ENCODE measurements around the gene NRG3.

The NRG3 gene

GRCh38 chr10:82515256-82515655 is 640.3 kb downstream of the NRG3 start:
- no peaks in the 10 kb centered on the region for H3K36me3 Mint-ChIP-seq
- H3K9me3 Mint-ChIP-seq (ENCODE audit: low read depth), result peaks cover 8% of the 10 kb centered on the region
- no peaks in the 10 kb centered on the region for H3K27me3 Mint-ChIP-seq
- H3K4me1 Mint-ChIP-seq (ENCODE audit: low read depth), result no peaks in the 10 kb centered on the region
- no peak overlapping the region for H3K27ac Mint-ChIP-seq
- H3K4me3 Mint-ChIP-seq, result no peak overlapping the region

DNA sequence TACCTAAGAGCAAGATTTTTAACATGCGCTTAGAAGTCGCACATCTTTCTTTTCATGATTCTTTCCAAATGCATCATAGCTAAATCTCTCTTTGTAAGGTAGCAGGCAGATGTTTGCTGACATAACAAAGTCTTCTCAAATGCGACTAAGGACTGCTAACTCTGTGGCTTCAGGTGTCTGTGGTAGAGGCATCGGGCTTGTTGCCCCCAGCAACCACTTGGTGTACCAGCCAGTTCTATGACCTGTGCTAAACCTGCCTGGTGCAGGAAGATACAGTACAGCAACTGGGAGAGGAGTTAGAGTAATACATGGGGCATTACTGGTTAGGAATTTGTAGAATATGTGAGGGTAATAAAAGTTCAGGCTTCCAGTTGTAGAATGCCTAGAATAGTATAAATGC is 654.1 kb downstream of the NRG3 start:
- Mint-ChIP-seq H3K4me1 (ENCODE audit: low read depth) (no peaks in the 10 kb centered on the region), H3K4me3 (no peak overlapping the region), H3K9me3 (ENCODE audit: low read depth) (no peaks in the 10 kb centered on the region), H3K27ac (no peak overlapping the region), H3K27me3 (no peaks in the 10 kb centered on the region), H3K36me3 (no peaks in the 10 kb centered on the region)

DNA sequence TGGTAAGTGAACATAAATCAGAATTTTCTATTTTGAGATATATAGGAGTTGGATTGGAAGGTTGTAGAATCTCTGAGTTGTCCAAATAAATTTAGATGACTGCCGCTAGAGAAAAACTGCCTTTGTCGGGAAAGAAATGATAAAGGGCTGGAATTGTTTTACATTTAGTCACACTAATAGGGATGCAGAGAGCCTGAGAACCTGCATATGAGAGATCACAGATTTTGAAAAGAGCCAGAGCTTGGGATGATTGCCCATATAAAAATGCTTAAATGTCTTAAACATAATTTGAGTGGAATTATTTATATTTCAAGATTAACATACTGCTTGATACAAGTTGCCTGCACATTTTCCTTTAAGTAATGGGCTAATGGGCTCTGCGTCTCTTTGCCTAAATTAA is 660.5 kb downstream of the NRG3 start:
- H3K36me3 Mint-ChIP-seq, result no peaks in the 10 kb centered on the region
- H3K4me1 Mint-ChIP-seq (ENCODE audit: low read depth), result no peaks in the 10 kb centered on the region
- H3K27me3 Mint-ChIP-seq, result no peaks in the 10 kb centered on the region
- H3K4me3 Mint-ChIP-seq, result no peak overlapping the region
- no peak overlapping the region for H3K27ac Mint-ChIP-seq
- no peaks in the 10 kb centered on the region for H3K9me3 Mint-ChIP-seq (ENCODE audit: low read depth)

DNA sequence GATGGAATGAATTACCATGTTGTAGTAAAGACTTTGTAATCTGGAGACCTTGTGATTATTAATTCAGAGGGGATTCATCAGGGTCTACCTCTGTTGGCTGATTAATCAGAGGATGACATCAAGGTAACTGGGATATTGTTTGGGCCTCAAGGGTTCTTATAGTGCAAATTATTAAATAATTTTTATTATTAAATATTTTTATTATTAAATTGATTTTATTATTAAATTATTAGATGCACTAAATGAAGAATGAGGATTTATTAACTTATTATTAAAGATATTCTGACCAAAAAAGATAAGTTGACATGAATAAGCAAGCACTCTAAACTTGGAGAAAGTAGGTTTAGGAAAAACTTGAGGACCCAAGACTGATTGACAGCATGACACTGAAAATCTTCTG is 661.7 kb downstream of the NRG3 start:
- Mint-ChIP-seq H3K27ac (no peak overlapping the region), H3K4me1 (ENCODE audit: low read depth) (no peaks in the 10 kb centered on the region), H3K36me3 (no peaks in the 10 kb centered on the region), H3K4me3 (no peak overlapping the region), H3K9me3 (ENCODE audit: low read depth) (no peaks in the 10 kb centered on the region), H3K27me3 (no peaks in the 10 kb centered on the region)

DNA sequence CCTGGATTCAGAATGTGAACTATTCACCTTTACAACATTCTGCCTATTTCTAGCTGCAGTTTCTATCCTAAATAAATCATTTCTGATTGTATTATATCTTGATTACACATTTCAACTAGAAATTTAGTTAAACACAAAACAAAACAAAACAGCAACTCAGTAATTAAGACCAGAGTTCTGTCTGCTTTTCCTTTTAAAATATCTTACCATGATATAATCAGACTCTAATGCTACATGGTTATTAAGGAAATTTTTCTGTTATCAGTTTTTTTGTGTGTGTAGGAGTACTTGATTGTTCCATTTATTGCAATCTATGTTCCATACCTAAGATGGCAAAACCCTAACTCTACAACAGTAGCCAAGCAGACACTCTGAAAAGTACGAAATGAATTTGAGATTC is 663.3 kb downstream of the NRG3 start:
- Mint-ChIP-seq H3K4me1 (ENCODE audit: low read depth) (no peaks in the 10 kb centered on the region), H3K27me3 (no peaks in the 10 kb centered on the region), H3K4me3 (no peak overlapping the region), H3K36me3 (no peaks in the 10 kb centered on the region), H3K27ac (no peak overlapping the region), H3K9me3 (ENCODE audit: low read depth) (no peaks in the 10 kb centered on the region)

GRCh38 chr10:82543631-82544030 is 668.6 kb downstream of the NRG3 start:
- no peaks in the 10 kb centered on the region for H3K9me3 Mint-ChIP-seq (ENCODE audit: low read depth)
- H3K4me3 Mint-ChIP-seq, result no peak overlapping the region
- no peaks in the 10 kb centered on the region for H3K27me3 Mint-ChIP-seq
- no peaks in the 10 kb centered on the region for H3K36me3 Mint-ChIP-seq
- no peak overlapping the region for H3K27ac Mint-ChIP-seq
- H3K4me1 Mint-ChIP-seq (ENCODE audit: low read depth), result no peaks in the 10 kb centered on the region

GRCh38 chr10:82544377-82544776 is 669.4 kb downstream of the NRG3 start:
- H3K9me3 Mint-ChIP-seq (ENCODE audit: low read depth), result no peaks in the 10 kb centered on the region
- no peak overlapping the region for H3K27ac Mint-ChIP-seq
- H3K4me1 Mint-ChIP-seq (ENCODE audit: low read depth), result no peaks in the 10 kb centered on the region
- no peaks in the 10 kb centered on the region for H3K36me3 Mint-ChIP-seq
- H3K27me3 Mint-ChIP-seq, result no peaks in the 10 kb centered on the region
- no peak overlapping the region for H3K4me3 Mint-ChIP-seq

DNA sequence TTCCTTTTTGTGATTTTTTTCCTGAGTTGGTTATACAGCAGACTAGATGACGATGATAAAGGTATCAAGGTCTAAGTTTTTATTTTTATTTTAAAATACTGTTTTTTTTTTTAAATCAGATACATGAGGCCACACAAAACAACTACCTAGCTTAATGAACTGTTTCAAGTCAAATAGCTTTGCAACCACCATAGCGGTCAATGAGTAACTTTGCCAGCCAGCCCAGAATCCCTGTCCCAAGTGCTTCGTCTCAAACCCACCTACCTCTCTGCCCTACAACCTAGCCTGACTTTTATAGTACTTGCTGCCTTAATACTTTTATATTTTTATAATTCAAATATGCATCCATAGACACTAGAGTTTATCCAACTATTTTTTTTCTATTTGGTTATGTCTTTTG is 676.5 kb downstream of the NRG3 start:
- Mint-ChIP-seq H3K9me3 (ENCODE audit: low read depth) (peaks cover 3% of the 10 kb centered on the region), H3K4me3 (no peak overlapping the region), H3K36me3 (no peaks in the 10 kb centered on the region), H3K27ac (no peak overlapping the region), H3K27me3 (no peaks in the 10 kb centered on the region), H3K4me1 (ENCODE audit: low read depth) (no peaks in the 10 kb centered on the region)

DNA sequence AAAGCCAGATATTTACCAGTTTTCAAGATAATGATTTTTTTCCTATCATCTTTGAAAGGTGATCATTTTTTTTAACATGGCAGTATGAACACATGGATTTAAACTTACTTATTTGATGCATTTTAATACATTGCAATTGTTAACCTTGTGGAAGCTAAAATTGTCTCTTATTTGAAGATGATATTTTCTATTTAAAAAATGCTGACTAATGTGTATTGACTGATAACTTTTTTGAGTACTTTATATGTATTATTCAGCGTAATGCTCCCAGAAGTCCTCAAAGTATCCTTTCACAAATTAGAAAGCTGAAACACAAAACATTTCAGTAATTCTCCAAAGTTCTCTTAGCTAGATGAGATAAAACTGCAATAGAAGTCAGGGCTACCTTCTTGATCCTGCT is 677.3 kb downstream of the NRG3 start:
- Mint-ChIP-seq H3K4me3 (no peak overlapping the region), H3K36me3 (no peaks in the 10 kb centered on the region), H3K4me1 (ENCODE audit: low read depth) (no peaks in the 10 kb centered on the region), H3K27ac (no peak overlapping the region), H3K9me3 (ENCODE audit: low read depth) (peaks cover 3% of the 10 kb centered on the region), H3K27me3 (no peaks in the 10 kb centered on the region)

DNA sequence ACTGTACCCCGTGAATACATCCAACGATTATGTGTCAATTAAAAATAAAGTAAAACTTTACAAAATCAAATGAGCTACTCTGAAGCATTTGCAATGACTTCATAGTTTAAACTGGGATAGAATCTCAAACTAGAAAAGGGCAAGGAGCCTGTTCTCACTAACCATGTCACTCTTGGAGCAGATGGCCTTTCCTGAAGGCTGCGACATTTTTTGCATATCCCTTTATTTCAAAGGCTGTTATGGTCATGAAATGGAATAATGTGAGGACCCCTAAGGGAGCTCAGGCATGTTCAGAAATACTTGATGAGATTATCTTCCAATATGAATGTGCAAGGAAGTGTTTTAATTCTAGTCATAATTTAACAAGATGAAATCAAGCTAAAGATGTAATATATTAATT is 679.4 kb downstream of the NRG3 start:
- Mint-ChIP-seq H3K27me3 (no peaks in the 10 kb centered on the region), H3K4me3 (no peak overlapping the region)

GRCh38 chr10:82558014-82558607 is 683.1 kb downstream of the NRG3 start:
- peaks cover 8% of the 10 kb centered on the region for H3K9me3 Mint-ChIP-seq (ENCODE audit: low read depth)
- H3K4me1 Mint-ChIP-seq (ENCODE audit: low read depth), result no peaks in the 10 kb centered on the region
- H3K4me3 Mint-ChIP-seq, result no peak overlapping the region

More for the DNA sequence above, 679.4 kb downstream of the NRG3 start:
- H3K9me3 Mint-ChIP-seq (ENCODE audit: low read depth), result peaks cover 3% of the 10 kb centered on the region
- H3K36me3 Mint-ChIP-seq, result no peaks in the 10 kb centered on the region
- no peak overlapping the region for H3K27ac Mint-ChIP-seq
- no peaks in the 10 kb centered on the region for H3K4me1 Mint-ChIP-seq (ENCODE audit: low read depth)

DNA sequence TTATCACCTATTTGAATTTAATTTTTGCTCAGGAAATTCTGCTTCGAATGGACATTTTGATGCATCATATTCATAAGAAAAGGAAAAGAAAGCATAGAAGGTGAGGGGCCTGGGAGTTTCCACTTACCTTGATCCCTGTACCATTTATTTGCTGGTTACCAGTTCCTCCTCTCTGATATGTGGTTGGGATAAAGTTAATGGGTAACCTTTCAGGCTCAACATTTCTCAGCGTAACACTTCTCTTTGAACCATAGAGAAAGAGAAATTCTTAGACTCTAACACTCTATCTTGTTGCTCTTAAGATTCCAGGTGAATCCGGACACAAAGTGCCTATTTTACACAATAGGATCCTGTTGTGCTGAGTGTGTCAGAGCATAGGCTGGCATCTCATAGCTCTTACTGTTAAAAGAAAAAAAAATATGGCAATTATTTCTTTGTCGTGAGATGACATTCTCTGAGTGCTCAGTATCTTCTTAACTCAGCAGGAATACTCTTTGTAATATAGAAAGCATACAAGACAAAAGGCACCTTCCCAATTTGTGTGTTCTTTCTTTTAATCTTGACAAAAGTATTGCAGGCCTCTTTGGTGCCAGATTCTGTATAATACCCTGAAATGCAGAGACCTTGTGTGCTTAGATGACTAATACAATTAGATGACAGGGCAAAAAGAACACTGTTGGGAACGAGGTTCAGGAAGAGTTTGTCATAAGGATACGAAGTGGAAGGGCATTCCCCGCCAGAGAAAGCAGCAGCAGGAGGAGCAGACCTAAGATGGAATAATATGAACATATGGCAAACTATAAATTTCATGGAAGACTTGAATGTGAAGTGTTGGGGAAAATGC is 689.6 kb downstream of the NRG3 start:
- Mint-ChIP-seq H3K4me1 (ENCODE audit: low read depth) (no peaks in the 10 kb centered on the region), H3K27ac (no peak overlapping the region), H3K36me3 (no peaks in the 10 kb centered on the region), H3K4me3 (no peak overlapping the region), H3K9me3 (ENCODE audit: low read depth) (peaks cover 6% of the 10 kb centered on the region), H3K27me3 (no peaks in the 10 kb centered on the region)

More at GRCh38 chr10:82558014-82558607, 683.1 kb downstream of the NRG3 start:
- Mint-ChIP-seq H3K36me3 (no peaks in the 10 kb centered on the region), H3K27ac (no peak overlapping the region), H3K27me3 (no peaks in the 10 kb centered on the region)

DNA sequence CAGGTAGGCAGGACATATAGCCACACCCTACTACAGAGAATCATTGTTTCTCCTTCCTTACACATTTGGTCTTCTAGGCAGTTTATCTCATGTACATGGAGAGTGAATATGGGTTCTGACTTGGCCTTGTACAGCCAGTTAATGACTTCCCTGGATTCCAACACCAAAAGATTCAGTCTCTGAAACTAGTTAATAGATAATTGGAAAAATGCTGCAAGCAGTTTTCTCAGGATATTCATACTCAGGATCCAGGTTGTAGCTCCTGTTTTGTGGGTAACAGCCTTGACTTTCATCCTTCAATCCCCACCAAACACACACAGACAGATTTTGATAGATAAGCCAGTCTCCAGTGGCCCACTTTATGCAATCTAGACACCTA is 690.2 kb downstream of the NRG3 start:
- H3K9me3 Mint-ChIP-seq (ENCODE audit: low read depth), result peaks cover 12% of the 10 kb centered on the region
- no peaks in the 10 kb centered on the region for H3K4me1 Mint-ChIP-seq (ENCODE audit: low read depth)
- H3K36me3 Mint-ChIP-seq, result no peaks in the 10 kb centered on the region
- H3K4me3 Mint-ChIP-seq, result no peak overlapping the region
- no peaks in the 10 kb centered on the region for H3K27me3 Mint-ChIP-seq
- no peak overlapping the region for H3K27ac Mint-ChIP-seq

- peaks cover 7% of the 10 kb centered on the region for H3K9me3 Mint-ChIP-seq (ENCODE audit: low read depth)
- H3K4me1 Mint-ChIP-seq (ENCODE audit: low read depth), result no peaks in the 10 kb centered on the region
Observed at GRCh38 chr10:82572744-82573143, 697.8 kb downstream of the NRG3 start.

GRCh38 chr10:82574081-82574480 is 699.1 kb downstream of the NRG3 start:
- H3K27me3 Mint-ChIP-seq, result no peaks in the 10 kb centered on the region
- no peaks in the 10 kb centered on the region for H3K4me1 Mint-ChIP-seq (ENCODE audit: low read depth)
- no peak overlapping the region for H3K4me3 Mint-ChIP-seq
- H3K36me3 Mint-ChIP-seq, result no peaks in the 10 kb centered on the region
- peaks cover 7% of the 10 kb centered on the region for H3K9me3 Mint-ChIP-seq (ENCODE audit: low read depth)
- no peak overlapping the region for H3K27ac Mint-ChIP-seq

More at GRCh38 chr10:82572744-82573143, 697.8 kb downstream of the NRG3 start:
- H3K27me3 Mint-ChIP-seq, result no peaks in the 10 kb centered on the region
- no peak overlapping the region for H3K4me3 Mint-ChIP-seq
- no peak overlapping the region for H3K27ac Mint-ChIP-seq
- no peaks in the 10 kb centered on the region for H3K36me3 Mint-ChIP-seq

GRCh38 chr10:82575318-82575717 is 700.3 kb downstream of the NRG3 start:
- H3K4me1 Mint-ChIP-seq (ENCODE audit: low read depth), result no peaks in the 10 kb centered on the region
- no peak overlapping the region for H3K27ac Mint-ChIP-seq
- H3K27me3 Mint-ChIP-seq, result no peaks in the 10 kb centered on the region
- H3K4me3 Mint-ChIP-seq, result no peak overlapping the region
- no peaks in the 10 kb centered on the region for H3K36me3 Mint-ChIP-seq
- peaks cover 3% of the 10 kb centered on the region for H3K9me3 Mint-ChIP-seq (ENCODE audit: low read depth)
